Urothelium cell line (cell line): ENCODE measurements around the gene B4GALT7.
"Not testable (repeated sequence)": the region's sequence is repeated elsewhere in the genome, so short reads cannot be mapped to it uniquely, and the experiment has no call there.

Experiments used
- DNase-seq: peaks from one replicate; pipeline ENCODE4 v3.0.0; 2011; ENCODE audit warnings: low spot score, mixed read lengths
- FAIRE-seq: peaks from 2 replicates; lab custom pipeline; 2011; peaks lifted over from hg19 to GRCh38; lab: Jason Lieb, UNC

The B4GALT7 gene

GRCh38 chr5:177608243-177609075, 8.5 kb downstream of the B4GALT7 start:
- DNase-seq (no peak), FAIRE-seq (no peak)

- FAIRE-seq: no peak
- DNase-seq: no peak
Measured at GRCh38 chr5:177609076-177610059, 9.4 kb downstream of the B4GALT7 start.

- DNase-seq: no peak
- FAIRE-seq: no peak
Measured at GRCh38 chr5:177610131-177610769, 10.3 kb downstream of the B4GALT7 start.

GRCh38 chr5:177610770-177611445, 11.0 kb downstream of the B4GALT7 start:
- no peak for DNase-seq
- FAIRE-seq: no peak

- DNase-seq (no peak), FAIRE-seq (no peak)
Measured at GRCh38 chr5:177611446-177612214, 11.7 kb downstream of the B4GALT7 start.

- FAIRE-seq (no peak), DNase-seq (no peak)
Measured at GRCh38 chr5:177612215-177612673, 12.3 kb downstream of the B4GALT7 start.

GRCh38 chr5:177620560-177620959, 20.6 kb downstream of the B4GALT7 start:
- DNase-seq (no peak), FAIRE-seq (no peak)

- DNase-seq, FAIRE-seq: not testable (repeated sequence)
Measured at GRCh38 chr5:177624172-177624571, 24.2 kb downstream of the B4GALT7 start.

GRCh38 chr5:177630186-177630585, 30.3 kb downstream of the B4GALT7 start:
- not testable (repeated sequence) for DNase-seq, FAIRE-seq

GRCh38 chr5:177634912-177635311, 35.0 kb downstream of the B4GALT7 start:
- not testable (repeated sequence) for FAIRE-seq, DNase-seq

- DNase-seq, FAIRE-seq: not testable (repeated sequence)
Measured at GRCh38 chr5:177645462-177645861, 45.5 kb downstream of the B4GALT7 start.

- FAIRE-seq, DNase-seq: not testable (repeated sequence)
Measured at GRCh38 chr5:177651235-177651634, 51.3 kb downstream of the B4GALT7 start.

GRCh38 chr5:177657846-177658245, 57.9 kb downstream of the B4GALT7 start:
- not testable (repeated sequence) for FAIRE-seq, DNase-seq

GRCh38 chr5:177658542-177658941, 58.6 kb downstream of the B4GALT7 start:
- FAIRE-seq, DNase-seq: not testable (repeated sequence)
